Ramos (cell line): Measurements from ENCODE around the gene SYCN.

Source experiments
- in situ Hi-C: fragments of 300-500 bp; cut with MboI; formaldehyde crosslinking; loops from one replicate; pipeline ENCODE4 v1.14.3; 2022; ENCODE audit warnings: low sequenced_read_pairs; ENCODE audit not compliant: unreplicated experiment

SYCN gene

DNA sequence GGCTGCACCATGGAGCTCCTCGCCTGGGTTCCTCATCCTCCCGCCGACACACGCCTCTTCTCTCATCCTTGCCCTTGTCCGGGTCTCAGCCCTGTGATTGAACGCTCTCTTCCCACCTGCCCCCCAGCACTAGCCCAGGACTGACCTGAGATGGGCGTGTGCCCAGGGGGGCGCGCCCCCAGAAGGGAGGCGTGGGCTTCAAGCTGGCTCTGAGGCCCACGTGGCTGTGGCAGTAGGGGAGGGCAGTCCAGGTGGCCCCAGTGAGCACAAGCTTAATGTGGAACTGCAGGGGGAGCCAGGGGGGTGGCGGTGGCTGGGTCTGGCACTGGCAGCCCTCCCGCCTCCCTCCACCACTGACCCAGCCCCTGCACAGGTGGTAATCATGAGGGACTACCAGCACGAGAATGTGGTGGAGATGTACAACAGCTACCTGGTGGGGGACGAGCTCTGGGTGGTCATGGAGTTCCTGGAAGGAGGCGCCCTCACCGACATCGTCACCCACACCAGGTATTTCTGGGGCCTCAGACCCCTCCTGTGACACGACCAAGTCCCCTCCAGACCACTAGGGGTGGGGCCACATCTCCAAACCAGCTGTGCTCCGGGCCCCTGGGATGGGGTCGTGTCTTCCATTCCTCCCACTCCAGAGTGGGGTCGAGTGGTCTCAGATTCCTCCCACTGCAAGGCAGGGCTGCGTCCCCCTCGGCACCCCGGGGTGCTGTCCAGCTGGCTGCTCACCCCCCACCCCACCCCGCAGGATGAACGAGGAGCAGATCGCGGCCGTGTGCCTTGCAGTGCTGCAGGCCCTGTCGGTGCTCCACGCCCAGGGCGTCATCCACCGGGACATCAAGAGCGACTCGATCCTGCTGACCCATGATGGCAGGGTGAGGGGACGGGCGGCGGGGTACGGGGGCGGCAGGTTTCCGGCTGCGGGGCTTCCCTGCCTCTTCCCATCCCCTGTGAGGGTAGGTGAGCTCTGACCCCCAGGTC lies 29.2 kb downstream of the SYCN start:
- in situ Hi-C loops, result no loop called here

DNA sequence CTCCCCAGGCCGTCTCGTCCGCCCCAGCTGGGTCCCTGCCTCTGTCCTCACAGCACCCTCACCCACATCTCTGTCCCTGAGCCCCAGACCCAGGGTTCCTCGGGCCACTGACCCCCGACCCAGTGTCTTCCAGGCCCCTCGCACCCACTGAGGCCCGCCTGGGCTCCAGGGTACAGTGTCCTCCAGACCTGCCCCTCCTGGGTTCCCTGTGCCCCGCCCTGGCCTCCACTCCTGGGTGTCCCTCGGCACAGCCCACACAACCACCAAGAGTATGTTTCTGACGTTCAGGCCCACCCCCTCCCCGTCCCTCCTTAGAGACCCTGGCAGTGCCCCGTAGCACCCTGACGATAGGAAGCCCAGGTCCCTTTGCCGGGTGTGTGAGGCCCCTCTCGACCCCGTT lies 29.9 kb downstream of the SYCN start:
- in situ Hi-C loops, result no loop called here

DNA sequence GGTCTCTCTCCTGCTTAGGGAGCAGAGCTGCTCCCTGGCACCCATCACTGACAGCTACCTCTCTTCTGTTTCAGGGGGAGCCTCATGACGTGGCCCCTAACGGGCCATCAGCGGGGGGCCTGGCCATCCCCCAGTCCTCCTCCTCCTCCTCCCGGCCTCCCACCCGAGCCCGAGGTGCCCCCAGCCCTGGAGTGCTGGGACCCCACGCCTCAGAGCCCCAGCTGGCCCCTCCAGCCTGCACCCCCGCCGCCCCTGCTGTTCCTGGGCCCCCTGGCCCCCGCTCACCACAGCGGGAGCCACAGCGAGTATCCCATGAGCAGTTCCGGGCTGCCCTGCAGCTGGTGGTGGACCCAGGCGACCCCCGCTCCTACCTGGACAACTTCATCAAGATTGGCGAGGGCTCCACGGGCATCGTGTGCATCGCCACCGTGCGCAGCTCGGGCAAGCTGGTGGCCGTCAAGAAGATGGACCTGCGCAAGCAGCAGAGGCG lies 30.5 kb downstream of the SYCN start:
- in situ Hi-C loops, result no loop called here

DNA sequence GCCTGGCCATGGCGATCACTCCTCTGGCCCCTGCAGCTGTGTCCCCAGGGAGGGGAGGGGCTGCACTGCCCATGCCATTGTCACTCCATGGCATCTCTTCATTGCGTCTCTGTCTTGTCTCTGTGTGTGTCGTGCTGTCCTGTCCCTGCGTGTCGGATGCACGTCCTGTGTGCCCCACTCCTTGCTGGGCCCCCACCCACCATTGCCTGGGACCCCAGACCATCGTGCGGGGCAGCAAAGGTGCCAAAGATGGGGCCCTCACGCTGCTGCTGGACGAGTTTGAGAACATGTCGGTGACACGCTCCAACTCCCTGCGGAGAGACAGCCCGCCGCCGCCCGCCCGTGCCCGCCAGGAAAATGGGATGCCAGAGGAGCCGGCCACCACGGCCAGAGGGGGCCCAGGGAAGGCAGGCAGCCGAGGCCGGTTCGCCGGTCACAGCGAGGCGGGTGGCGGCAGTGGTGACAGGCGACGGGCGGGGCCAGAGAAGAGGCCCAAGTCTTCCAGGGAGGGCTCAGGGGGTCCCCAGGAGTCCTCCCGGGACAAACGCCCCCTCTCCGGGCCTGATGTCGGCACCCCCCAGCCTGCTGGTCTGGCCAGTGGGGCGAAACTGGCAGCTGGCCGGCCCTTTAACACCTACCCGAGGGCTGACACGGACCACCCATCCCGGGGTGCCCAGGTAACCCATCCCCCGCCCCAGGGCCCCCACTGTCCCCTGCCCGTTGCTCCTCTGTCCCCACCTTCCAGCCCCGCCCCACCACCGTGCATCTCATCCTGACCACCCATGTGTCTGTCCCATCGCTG lies 31.2 kb downstream of the SYCN start:
- in situ Hi-C loops, result no loop called here

DNA sequence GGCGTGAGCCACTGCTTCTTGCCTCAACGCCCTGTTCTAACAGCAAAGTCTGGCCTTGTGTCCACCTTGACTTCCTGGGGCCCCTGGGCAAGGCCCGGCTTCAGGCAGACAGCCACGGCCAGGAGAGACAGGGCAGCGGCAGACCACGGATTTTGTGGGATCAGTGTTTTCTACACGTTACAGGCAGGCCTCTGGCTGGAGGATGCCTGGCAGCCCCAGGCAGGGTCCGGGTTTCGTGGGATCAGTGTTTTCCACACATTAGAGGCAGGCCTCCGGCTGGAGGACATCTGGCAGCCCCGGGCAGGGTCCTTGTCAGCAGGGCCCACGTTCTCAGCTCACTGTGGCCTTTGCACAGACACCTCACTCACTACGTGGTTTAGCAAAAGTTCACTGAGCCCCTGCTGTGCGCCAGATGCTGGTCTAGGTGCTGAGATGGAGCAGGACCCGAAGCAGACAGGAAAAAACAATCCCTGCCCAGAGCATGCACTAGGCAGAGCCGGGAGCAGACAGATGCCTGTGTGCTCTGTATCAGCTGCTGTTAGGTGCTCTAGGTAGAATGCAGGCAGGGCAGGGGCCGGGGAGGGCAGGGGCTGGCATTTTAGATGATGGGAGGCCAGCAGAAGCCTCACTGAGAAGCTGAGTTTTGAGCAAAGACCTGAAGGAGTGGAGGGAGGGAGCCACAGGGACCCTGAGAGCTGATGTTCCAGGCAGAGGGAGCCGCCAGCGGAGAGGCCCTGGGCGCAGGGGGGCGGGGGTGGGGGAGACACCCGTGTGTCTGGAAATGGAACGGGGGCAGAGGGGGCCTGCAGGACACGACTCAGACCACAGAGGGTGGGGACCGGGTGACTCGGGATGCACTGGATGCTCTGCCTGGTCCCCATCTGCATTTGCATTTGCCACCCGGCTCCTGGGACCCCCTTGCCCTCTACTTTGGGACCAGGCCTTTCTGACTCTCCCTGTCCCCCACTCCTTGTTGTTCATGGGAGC lies 32.3 kb downstream of the SYCN start:
- in situ Hi-C loops, result no loop called here

DNA sequence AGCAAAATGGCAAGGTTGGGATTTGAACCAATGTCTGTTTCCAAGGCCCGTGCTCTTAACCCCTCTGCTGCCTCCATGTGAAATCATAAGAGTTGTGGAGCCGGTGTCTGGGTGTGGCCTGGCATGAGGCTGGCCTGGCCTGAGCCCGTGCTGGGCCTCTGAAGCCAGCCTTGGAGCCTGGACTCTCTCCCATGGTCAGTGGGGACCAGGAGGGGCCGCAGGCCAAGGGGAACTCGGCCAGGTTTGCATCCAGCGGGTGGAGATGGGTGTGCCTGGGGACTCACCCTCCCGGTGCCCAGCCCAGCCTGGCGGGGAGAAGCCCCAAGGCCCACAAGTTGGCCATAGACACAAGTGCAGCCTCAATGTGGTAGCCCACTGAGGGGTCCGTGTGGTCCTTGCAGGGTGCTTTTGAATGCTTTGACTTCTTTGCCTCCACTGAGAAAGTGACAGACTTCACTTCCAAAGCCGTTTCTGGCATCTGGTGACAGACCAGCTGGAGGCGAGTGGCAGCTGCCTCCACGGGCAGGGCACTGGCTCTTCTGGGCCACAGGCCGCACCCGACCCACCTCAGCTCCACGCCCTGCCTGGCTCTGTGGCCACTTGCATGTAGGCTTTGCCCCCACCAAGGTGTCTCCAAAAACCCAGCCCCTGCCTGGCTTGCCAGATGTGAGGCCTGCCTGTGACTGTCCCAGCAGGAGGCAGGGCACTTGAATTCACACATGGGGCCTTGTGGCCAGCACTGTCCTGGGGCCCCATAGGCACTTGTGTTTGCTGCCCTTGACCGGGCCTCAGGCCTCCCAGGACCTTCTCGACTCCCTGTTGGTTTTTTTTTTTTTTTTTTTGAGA lies 33.5 kb downstream of the SYCN start:
- in situ Hi-C loops, result no loop called here

DNA sequence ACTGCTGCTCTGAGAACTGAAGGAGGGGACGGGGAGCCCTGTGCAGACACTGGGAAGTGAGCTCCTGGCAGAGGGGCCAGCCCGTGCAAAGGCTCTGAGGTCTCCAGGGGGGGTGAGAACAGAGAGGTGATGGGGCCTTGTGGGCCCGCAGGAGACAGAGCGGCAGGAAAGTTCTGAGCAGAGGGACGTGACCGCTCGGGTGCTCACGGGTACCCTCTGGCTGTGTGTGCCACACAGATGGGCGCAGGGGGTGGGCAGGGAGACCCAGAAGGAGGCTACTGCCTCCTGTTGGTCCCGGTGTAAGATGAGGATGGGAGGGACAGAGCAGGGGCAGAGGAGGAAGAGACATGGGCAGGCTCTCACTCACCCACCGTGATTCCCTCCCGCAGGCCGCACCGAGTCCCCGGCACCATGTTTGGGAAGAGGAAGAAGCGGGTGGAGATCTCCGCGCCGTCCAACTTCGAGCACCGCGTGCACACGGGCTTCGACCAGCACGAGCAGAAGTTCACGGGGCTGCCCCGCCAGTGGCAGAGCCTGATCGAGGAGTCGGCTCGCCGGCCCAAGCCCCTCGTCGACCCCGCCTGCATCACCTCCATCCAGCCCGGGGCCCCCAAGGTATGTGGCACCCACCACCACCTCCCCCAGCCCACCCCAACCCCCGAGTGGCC lies 34.8 kb downstream of the SYCN start:
- in situ Hi-C loops, result no loop called here

DNA sequence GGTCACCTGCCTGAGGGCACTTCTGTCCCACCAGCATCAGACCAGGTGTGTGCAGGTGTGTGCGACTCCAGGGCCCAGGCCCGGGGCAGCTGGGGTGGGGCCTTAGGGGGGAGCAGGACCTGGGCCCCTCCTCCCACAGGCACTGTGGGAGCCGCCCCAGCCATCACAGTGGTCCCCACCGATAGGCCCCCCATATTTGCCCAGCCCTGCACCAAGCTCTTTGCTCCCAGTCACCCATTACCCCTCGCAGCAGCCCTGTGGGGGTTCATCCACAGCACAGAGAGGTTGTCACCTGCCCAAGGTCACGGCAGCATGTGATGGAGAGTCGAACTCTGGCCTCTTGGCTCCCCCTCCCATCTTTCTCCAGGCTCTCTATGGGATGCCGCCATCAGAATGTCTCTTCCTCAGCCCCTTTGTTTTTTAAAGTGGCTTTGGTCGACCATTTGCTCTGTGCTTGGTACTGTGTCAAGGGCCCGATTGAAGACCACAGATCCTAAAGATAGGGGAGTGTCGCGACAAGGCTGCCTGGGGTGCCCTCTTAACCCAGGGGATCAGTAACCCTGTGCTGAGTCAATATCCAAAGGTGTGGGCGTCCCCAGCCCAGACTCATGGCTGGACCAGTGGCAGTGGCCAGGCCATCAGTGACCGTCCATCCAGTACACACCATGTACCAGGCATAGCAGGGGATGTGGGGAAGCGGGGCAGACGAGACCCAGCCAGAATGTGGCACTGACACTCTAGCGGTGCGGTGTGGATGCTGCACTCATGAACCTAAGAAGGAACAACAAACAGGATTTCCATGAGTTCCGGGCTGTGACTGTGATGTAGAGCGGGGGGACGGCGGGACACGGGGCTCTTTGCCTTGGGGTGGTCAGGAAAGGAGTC lies 35.6 kb downstream of the SYCN start:
- in situ Hi-C loops, result no loop called here

DNA sequence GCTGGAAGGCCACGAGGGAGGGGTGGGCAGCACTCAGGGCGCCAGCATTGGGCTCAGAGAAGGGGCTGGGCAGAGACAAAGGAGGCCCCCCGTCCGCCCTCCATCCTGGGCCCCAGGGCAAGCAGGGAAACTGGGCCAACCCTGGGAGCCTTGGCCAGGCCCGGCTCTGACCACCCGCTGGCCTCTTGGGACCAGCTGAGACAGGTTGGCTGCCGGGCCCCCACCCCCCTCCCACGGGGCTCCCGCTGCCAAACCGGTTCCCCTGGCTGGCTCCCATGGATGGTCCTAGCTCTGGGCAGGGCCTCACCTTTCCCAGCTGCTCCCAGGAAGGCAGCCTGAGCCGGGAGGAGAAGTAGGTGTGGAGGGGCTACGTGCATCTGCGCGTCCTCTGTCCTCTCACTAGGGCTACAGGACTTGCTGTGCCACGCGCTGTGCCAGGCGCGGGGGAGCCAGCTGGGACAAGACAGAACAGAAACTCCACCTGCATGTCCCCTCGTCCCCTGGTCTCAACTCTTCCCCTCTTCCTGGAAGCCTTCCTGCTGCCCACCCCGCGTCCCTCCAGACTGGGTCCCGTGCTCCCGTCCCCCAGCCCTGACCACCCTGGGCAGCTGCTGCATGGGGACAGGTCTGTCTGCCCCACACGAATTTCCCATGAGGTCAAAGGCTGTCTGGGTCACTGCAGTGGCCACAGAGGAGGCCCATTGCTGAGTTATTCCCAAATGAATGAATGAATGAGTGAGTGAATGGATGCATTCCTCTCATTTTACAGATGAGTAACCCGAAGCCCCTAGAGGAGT lies 36.4 kb downstream of the SYCN start:
- in situ Hi-C loops, result no loop called here

DNA sequence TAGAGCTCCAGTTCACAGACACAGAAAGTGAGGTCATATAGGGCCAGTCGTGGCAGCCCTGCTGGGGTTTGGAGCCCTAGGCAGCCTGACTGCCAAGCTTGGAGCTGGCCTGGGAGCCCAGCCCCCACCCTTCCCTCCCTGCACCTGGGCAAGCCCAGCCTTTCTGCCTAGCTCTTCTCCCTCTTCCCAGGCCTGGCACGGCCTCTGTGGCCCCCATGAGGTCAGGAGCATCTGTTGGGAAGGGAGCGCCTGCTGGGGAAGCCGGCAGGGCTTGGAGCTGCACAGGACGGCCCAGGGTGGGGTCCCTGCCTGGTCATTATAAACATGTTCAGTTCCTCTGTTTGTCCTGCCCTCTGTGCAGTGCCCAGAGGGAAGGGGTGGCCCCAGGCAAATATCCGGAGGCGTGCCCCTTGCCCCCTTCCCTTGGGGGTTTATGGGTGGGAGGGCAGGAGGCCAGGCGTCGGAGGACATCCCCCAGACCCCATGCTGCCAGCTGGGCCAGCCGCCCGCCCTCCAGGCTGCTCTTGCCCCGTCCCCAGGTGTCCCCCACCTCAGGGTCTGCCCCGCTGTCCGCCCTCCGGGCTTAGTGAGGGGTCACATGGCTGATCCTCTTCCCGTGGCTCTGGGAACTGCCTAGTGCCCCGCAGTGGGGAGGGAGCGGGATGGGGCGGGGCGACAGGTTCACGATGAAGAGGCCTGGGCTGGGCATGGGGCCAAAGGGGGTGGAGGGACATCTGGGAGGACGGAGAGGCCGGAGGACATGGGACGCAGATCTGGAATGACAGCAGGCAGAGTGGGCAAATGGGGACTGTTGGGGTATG lies 37.3 kb downstream of the SYCN start:
- in situ Hi-C loops, result no loop called here

DNA sequence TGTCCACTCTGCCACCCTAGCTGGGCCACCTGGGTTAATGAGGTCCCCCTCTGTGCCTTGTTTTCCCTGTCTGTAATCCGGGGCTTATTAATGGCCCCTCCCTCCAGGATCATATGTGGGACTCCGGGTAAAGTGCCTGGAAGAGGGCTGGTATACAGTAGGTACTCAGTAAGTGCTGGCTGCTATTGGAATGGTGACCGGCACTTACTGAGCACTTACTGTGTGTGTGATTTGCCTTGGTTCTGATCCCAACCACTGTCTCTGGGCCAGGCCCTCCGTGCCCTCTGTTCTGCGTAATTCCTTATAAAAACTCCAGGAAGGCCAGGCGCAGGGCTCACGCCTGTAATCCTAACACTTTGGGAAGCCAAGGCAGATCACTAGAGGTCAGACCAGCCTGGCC lies 38.2 kb downstream of the SYCN start:
- in situ Hi-C loops, result no loop called here

GRCh38 chr19:39164289-39164688 lies 39.8 kb downstream of the SYCN start:
- in situ Hi-C loops, result no loop called here

- in situ Hi-C loops, result no loop called here
These were observed 40.4 kb downstream of the SYCN start for GRCh38 chr19:39163621-39164020.

- in situ Hi-C loops, result no loop called here
These were observed 41.5 kb downstream of the SYCN start for GRCh38 chr19:39162441-39163043.

GRCh38 chr19:39160889-39161672 lies 43.0 kb downstream of the SYCN start:
- in situ Hi-C loops, result no loop called here
